DMS53 treated with DMSO at 0.1 percent for 48 hours (cell line): ENCODE results near the gene IGHMBP2.

Experiments
- DNase-seq: peaks from one replicate; lab custom pipeline; 2025; ENCODE audit not compliant: unreplicated experiment; lab: John Stamatoyannopoulos, UW

IGHMBP2 gene

DNA sequence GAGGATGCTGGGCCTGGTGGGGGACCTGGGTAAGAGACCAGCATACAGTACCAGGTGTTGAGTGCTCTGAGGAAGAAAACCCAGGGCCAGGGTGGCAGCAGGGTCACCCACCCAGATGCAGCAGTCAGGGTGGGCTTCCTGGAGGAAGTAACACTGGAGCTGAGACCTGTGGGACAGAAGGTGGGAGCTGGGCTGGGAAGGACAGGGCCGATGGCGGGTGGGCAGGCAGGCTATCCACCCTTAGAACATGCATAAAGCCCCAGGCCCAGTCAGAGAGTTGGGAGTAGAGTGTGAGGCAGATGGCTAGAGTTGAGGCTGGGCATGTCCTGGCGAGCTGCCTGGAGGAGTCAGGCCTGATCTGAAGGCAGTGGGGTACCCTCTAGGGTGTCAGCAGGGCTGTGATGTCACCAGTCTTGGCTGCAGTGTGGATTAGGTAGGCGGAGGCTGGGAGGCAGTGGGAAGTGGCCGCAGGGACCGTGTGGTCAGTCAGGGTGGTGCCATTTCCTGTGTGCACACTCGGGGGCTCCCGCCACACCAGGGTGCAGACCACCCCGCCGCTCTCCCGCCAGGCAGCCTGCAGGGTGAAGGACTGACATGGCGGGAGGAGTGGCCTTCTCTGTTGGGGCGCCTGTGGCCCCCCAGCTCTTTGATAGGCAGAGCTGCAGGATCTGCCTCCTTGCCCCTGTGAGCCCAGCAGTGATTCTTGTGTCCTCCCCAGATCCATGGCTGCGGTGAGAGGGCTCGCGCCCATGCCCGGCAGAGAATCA lies 35.3 kb downstream of the IGHMBP2 start:
- no peak for DNase-seq

DNA sequence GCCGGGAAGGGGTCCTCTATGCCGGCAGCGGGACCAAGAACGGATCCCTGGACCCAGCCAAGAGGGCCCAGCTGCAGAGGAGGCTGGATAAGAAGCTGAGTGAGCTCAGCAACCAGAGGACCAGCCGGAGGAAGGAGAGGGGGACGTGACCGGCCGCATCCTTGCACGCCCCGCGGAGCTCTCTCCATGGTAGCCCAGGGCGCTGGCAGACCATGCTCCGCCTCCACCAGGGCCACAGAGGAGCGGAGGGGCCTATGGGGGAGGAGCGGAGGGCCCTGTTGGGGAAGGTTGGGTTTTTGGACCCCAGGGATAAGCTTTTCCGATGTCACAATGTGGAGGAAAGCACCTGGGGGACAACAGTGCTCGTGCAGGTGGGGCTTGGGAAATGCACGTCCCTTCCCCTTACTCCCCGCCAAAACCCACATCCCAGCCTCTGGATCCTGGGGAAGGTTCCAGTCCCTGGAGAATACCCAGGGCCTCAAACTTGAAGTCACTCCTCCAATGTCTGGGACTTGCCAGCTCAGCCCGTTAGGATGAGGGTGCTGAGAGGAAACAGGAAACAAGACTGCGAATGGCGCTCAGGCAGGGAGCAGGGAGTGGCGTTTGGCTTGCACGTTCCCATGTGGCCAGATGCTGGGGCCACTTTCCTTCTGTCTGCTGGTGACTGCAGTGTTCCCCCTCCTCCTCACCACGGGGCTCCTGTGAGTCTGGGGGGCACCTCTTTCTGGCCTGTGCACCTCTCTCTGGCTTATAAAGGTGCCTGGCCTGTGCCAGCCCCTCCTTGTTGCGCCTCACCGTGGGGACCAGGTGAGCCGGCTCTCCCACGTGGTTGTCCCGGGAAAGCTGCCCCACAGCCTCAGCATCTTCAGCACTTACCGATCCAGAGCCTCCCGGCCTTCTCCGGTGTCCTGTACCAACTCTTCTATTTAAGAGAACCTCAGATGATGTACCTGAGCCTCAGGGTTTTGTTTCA lies 36.2 kb downstream of the IGHMBP2 start:
- no peak for DNase-seq

DNA sequence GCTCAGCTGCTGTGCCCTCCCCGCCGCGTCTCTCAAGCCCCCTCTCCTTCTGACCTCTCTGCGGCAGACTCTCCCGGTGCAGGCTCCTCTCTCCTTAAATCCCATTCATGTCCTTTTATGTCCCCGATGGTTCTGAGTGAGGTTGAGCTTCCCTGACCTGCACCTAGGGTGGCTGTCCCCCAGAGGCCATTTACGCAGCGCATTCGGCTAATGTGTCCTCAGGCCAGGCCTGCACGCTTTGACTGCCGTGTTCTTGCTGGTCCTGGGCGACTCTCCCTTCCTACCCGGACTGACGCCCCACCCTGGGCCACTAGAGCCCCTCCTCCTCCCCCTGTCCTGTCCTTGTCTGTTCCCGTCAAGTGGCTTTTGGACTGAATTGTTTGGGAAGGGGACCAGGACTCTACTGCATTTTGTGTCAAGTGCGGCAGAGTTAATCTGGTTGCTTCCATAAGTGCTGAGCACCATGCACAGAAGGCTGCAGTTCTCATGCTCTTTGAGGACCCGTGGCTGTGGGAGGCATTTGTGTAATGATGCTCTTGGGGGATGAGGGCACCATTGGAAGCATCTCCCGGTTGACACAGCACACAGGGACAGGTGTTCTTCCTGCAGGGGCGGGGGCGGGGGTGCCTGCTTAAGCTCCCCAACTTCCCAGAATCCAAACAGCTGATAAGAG lies 37.1 kb downstream of the IGHMBP2 start:
- DNase-seq: no peak

DNA sequence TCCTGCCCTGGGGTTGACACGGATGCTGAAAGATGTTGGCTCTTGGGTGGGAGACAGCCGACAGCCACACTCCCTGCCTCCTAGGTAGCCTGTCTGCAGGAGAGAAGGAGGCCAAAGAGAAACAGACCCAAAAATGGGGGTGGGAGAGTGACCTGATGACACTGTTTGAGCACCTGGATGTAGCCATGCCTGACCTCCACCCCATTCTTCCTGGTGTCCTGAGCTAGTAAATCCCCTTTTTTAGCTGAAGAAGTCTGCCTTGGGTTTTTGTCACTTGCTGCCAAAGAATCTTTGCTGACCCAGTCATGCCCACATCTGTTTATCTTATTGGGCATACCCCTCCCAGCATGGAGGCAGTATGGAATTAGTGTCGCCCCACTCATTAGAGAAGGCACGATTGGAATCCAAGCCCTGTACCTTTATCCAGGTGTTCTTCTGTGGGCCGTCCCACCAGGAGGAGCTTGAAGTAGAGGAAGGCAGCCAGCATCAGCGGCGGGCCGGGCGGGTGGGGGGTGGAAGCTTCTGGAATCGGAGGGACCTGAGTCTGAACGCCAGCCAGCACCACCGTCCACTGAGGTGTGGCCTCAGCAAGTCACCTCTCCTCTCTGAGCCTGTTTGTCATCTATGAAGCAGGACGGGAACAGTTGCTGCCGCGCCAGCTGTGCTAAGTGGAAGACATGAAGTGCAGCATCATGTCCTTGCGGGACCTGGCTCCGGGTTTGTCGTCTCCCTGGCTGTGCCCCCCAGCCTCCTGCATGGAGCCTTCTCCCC lies 37.8 kb downstream of the IGHMBP2 start:
- DNase-seq: no peak

DNA sequence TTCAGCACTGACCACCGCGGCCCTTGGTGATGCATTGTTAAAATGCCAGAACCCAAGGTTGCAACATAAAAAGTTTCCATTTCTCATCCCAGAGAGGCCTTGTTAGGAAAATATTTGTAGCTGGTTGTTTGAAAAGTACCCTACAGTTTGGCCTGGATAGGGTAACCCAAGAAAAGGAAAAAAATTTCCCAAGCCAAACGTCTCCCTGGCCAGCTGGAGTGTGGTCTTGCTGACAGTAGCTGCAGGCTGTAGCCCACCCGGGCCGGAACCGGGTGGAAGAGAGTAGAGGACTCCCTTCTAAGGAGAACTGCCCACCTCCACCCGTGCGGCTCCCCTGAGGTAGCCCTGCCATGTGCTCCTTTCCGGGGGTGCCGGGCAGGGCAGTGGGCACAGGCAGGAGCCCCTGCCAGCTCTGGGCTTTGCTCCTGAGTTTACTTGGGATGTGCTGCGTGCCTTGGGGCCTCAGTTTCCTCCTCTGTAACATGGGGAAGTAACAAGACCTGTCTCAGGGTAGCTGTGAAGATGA lies 38.5 kb downstream of the IGHMBP2 start:
- no peak for DNase-seq

DNA sequence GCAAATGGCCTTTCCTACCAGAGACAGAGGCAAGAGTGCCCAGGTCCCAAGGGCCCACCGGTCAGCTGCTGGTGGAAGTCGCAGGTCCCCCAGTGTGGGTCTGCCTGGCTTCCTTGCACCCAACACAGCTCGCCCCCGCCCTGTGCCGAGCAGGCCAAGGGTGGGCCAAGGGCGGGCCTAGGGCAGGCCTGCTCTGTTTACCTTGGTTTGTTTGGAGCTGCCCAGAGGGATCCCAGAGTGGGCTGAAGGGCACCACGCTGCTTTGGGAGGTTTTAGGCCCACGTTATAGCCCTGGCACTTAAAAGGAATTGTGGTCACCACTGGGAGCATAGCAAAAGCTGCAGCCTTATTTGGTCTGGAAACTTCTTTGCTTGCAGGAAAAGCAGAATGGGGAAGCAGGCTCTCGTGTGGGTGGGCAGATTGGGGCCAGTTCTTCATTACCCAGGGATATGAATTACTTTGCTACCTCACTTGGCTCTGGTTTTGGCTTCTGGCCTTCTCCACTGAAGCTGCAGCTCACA lies 39.1 kb downstream of the IGHMBP2 start:
- no peak for DNase-seq

DNA sequence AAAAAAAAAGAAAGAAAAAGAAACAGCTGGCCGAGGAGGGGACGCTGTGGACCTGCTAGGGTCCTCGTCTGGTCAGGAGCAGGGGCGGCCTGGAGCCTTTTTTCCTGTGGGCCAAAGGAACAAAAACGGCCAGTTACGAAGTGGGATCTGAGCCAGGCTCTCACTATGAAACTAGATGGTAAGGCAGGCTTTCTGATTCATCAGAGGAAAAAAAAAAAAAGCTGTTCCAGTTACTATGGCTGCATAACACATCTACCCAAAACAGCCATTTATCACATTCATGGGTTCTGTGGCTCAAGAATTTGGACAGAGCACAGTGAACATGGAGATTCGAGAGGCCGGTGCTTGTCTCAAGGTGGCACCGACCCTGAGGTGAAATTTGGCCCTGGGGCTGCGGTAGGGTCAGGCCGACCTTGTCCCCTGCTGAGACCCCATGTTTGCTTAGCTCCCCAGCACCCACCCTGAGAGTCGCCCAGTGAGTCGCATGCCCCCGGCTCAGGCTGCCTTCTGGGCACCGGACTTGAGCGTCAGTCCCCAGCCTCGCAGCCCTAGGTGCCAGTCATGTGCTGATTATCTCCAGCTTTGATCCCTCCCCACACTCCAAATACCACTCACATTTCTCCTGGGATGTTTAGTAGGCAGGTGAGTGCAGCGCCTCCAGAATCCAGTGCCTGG lies 42.9 kb downstream of the IGHMBP2 start:
- no peak for DNase-seq

DNA sequence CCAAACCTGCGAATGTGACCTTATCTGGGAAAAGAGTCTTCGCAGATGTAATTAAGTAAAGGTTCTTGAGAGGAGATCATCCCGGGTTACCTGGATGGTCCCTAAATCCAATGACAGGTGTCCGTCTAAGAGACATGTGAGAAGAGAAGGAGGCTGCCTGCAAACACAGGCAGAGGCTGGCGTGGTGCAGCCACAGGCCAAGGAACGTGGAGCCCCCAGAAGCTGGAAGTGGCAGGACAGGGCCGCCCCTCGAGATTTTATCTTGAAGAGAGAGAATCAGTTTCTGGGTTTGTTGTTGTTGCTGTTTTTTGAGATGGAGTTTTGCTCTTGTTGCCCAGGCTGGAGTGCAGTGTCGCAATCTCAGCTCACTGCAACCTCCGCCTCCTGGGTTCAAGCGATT lies 43.5 kb downstream of the IGHMBP2 start:
- no peak for DNase-seq

DNA sequence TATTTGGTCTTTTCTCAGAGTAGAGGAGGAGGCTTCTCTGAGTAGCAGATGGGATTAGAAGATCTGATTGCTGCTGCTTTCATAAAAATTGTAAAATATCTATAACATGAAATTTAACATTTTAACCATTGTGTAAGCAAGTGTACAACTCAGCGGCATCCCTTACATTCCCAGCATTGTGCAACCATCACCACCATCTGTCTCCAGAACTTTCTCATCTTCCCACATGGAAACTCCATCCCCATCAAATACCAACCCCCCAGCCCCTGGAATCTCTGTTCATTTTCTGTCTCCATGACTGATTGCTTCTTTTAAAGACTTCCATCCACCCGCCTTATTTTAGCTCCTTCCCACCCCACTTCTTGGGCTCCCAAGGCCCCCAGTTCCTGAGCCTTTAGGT lies 44.8 kb downstream of the IGHMBP2 start:
- DNase-seq: no peak

DNA sequence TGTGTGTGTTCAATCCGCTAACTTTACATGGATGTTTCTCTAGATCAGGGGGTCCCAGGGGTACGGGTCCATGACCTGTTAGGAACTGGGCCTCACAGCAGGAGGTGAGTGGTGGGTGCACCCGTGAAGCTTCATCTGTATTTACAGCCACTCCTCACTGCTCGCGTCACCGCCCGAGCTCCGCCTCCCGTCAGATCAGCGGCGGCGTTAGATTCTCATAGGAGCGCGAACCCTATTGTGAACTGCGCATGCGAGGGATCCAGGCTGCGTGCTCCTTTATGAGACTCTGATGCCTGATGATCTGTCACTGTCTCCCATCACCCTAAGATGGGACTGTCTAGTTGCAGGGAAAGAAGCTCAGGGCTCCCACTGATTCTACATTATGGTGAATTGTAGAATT lies 45.2 kb downstream of the IGHMBP2 start:
- no peak for DNase-seq

DNA sequence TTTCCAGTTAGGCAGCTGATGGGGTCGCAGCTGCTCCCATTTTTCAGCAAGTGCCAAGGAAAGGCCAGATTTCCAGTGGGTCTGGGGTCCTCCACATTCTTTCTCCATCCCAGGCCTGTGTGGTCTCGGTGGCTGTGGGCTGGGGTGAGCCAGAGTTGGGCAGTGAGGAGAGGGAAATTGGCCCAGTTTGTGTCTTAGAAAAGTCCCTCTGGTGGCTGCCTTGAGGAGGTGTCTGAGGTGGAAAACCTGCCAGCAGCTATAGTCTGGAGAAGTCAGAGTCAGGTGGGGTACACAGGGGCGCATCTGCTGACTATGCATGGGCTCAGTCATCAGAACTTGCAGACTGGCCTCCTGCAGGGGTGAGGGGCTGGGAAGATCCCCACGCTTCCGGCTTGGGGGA lies 46.6 kb downstream of the IGHMBP2 start:
- DNase-seq: no peak

DNA sequence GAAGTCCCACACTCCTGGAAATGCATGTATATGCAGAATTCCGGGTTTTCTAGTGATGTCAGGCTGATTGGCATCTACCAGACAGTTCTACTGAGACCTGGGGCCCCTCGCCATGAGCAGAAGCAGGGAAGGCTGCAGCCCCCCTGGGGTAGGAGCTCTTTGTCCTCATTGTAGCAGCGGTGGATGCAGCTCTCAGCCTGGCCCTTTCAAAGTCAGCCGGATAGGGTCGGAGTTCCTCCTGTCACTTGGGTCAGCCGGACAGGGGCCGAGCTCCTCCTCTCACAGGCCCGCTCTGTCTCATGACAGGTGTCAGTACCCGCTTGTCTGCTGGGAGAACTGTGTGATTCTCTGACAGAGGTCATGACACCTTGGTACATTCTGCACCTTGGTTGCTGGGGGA lies 47.1 kb downstream of the IGHMBP2 start:
- no peak for DNase-seq

DNA sequence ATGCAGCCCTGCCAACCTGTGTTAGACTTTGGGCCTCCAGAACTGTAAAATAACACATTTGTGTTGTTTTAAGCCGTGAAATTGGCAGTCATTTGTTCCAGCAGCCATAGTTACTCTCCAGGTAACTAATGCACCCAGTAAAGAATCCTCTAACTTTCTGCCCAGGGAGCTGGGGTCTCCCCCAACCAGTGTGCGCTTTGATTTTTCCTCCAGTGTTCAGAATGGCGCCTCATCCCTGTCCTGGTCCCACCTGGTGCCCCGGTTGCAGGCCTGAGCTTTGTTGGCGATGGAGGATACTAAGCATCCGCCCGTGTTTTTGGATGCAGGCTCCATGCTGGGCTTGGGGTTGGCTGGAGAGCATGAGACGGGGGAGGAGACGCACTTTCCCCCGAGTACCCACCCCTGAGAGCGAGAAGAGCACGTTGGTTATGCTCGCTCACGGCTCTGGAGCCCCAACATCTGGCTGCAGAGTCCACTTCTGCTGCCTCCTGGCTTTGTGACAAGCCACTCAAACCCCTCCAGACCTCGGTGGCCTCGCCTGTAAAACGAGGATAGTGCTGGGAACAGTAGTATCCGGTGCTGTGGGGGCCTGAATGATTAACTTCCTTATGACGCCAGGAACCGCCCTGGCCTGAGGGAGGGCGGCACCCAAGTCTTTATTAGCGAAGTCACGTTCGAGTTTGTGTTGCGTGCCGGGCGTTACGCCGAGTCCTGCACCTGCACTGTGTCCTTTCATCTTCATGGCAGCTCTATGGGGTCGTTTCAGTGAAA lies 51.3 kb downstream of the IGHMBP2 start:
- peak; percentile 18 for DNase-seq

DNA sequence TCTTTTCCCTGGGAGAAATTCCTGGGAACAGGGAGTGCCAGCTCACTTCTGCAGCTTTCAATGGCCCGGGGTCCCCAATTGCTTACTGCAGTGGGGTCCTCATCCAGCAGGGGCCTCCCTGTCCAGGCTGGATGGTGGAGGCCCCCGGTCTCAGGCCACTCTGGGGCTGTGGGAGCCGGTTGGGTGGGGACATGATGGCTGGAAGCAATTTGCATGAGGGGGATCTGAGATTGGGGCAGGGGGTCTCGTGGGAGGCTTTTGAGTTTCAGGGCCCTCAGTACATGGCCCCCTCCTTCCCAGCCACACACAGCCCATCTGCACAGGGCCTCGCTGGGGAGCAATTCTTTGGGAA lies 51.9 kb downstream of the IGHMBP2 start:
- no peak for DNase-seq

DNA sequence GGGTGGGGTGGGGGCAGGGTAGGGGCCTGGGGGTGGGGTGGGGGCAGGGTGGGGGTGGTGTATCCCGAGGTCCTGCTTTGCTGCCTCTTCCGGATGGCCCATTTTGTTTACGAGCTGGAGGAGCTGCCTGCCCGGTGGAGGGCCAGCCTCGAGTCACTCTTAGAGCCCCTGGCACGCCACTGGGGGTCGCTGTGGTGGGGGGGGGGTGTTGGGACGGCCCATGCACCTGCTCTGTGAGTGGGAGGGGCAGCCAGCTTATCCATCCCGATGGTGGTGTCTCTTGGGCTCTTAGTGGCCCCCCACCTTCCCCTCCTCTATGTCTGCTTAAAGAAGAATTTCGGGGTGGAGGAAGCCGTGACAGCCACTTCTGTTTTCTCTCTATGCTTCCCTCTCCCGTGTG lies 52.5 kb downstream of the IGHMBP2 start:
- no peak for DNase-seq

DNA sequence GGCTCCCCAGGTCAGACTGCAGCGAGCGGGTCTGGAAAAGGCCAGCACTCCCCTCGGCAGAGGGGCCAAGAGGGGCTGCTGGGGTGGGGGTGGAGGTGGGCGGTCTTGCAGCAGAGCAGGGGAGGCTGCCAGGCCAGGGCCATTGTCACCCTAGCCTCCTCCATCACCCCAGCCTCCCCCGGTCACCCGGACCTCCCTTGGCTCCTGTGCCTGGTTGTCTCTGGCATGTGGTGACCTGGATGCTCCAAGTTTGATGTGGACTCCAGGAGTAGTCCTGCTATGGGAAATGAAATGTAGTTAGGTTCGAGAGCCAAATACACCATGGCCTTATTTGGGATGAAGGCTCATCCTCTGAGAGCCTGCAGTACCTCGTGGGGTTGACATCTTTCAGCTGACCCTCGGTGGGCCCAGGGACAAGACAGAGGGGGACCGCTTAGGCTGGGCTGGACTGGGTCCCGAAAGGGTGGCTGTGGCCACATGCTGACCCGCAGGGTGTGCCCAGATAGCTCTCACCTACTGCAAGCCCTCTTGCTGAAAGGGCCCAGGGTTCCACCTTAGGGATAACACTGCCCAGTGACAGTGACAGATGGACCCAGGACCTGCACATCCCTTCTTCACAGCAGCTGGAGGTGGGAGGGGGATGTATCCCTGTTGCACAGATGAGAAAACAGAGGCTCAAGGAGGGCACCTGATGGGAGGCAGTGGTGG lies 53.0 kb downstream of the IGHMBP2 start:
- DNase-seq: no peak

DNA sequence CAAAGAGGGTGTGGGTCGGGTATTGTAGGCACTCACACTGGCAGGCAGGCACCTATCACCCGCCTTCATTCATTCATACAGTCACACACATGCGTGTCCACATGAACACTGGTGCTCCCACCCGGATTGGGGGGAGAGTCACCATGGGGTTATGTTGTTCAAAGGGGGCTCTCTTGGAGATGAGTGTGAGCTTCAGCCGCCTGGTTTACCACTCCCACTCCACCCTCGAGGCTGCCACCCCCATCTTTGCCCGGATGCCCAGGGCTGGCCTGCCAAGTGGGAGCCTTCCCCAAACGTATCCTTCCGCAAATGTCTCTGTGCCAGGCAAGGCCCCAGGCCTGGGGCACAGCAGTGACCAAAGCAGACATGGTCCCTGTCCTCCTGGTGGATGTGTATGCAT lies 54.5 kb downstream of the IGHMBP2 start:
- no peak for DNase-seq

DNA sequence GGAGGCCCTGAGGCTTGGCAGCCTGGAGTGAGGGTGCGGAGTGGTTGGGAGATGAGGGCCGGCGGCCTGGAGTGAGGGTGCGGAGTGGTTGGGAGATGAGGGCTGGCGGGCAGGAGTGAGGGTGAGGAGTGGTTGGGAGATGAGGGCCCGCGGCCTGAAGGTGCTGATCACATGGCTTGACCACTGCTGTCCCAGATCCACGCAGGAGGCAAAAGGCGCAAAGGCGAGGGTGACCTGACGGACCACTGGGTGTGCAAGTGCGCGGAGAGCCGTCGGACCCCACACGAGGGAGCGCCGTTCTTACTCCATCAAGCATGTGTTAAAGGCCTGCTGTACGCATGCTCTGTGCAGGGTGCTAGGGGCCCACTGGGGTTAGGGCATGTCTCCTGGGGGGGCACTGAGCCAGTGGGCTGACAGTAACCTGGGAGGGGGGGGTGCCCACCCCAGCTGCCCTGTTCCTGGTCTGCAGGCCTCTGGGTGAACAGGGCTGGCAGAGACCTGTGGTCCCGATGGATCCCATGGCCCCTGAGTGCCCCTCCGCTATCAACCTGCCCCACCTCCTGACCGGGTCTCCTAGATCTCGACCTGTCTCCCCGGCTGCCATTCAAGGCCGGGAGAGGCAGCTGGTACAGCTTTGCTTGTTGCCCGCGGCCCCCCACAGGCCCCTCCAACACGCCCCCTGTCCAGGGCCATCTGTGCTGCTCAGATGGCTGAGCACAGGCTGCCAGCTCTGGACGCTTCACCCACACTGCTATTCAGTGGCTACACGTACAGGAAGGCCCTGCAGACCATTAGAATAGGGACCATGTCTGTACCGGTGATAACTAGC lies 56.0 kb downstream of the IGHMBP2 start:
- no peak for DNase-seq
